ENCODE data around the gene ERRFI1. TPM values are rescaled to one million over a fixed set of nuclear protein-coding genes. Genes with fewer than 3 reads are reported as not detected.
A peak's percentile ranks its signal among the peaks of the same experiment; 100 is the strongest.

ERRFI1 gene
- total RNA-seq, 4 donors from 2014 or later = 26.4 to 96.8 (median 61.2) TPM

DNA sequence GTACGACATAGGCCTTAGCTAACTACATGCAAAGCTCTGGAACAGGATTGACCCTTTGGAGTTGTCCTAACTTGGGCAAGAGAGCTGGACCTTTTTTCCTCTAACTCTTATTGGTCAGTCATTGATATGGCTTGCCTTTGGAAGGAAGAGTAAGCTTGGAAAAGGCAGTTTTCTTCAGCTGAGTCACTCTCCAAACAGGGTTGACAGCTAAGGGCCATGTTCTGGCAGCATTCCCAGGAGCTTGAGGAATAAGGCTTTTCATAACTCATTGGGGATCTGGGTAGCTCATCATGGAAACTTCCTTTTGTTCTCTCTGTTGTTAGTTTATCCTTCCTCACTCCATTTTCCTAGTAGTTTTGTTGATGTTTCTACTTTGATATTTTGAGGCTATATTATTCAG is 14.5 kb upstream of the ERRFI1 start:
- no peaks in the 10 kb centered on the region for H3K4me1 ChIP-seq
- TF ChIP-seq, protein P1, sequence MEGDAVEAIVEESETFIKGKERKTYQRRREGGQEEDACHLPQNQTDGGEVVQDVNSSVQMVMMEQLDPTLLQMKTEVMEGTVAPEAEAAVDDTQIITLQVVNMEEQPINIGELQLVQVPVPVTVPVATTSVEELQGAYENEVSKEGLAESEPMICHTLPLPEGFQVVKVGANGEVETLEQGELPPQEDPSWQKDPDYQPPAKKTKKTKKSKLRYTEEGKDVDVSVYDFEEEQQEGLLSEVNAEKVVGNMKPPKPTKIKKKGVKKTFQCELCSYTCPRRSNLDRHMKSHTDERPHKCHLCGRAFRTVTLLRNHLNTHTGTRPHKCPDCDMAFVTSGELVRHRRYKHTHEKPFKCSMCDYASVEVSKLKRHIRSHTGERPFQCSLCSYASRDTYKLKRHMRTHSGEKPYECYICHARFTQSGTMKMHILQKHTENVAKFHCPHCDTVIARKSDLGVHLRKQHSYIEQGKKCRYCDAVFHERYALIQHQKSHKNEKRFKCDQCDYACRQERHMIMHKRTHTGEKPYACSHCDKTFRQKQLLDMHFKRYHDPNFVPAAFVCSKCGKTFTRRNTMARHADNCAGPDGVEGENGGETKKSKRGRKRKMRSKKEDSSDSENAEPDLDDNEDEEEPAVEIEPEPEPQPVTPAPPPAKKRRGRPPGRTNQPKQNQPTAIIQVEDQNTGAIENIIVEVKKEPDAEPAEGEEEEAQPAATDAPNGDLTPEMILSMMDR (IDR thresholded peaks at IDR 0.05) = no peak
- no peak for TF ChIP-seq POLR2A (IDR thresholded peaks at IDR 0.05)
- peak in 1 of 3 donors; percentile 86 for DNase-seq
- H3K36me3 ChIP-seq = no peaks in the 10 kb centered on the region
- no peaks in the 10 kb centered on the region for H3K27me3 ChIP-seq
- no peaks in the 10 kb centered on the region for H3K9me3 ChIP-seq
- H3K27ac ChIP-seq = peak overlapping the region in 2 of 4 donors; percentile 7 to 29
- H3K4me3 ChIP-seq = no peak overlapping the region

DNA sequence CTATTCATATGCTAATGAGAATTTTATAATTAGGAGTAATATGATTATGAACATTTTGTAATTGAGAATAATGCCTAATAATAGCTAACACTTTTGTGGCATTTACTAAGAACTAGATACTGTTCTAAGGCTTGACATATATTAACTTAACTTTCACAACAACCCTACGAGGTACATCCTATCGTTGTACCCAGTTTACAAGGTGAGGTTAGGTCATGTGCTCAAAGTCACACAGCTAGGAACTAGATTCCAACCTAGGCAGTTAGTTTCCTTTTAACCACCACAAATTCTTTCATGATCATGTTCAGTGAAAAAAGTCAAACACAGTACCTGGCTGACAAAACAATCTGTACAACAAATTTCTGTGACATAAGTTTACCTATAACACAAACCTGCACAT is 13.0 kb upstream of the ERRFI1 start:
- no peak for DNase-seq
- no peaks in the 10 kb centered on the region for H3K27me3 ChIP-seq
- H3K4me1 ChIP-seq = no peaks in the 10 kb centered on the region
- no peaks in the 10 kb centered on the region for H3K36me3 ChIP-seq
- no peak overlapping the region for H3K4me3 ChIP-seq
- no peaks in the 10 kb centered on the region for H3K9me3 ChIP-seq
- TF ChIP-seq POLR2A (IDR thresholded peaks at IDR 0.05) = no peak
- TF ChIP-seq, protein P1 (IDR thresholded peaks at IDR 0.05) = no peak
- no peak overlapping the region for H3K27ac ChIP-seq

DNA sequence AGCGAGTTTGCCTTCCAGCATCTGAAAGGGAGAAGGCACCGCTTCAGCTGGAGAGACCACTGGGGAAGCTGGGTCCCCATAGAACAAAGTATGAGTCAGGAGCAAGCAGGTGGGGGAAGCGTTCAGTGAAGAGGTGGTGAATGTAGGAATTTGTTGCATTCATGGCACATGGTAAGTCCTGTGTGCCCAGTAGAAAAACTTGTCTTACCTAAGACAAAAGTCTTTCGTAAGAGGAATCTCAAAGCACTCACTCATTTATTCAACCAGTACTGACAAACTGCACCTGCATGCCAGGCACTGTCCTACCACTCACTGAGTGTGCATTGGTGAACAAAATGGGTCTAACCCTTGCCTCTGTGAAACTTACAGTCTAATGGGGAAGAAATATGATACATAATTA is 9.2 kb upstream of the ERRFI1 start:
- Histone ChIP-seq H3K4me3 (no peak overlapping the region), H3K27ac (no peak overlapping the region), H3K9me3 (no peaks in the 10 kb centered on the region), H3K36me3 (no peaks in the 10 kb centered on the region), H3K27me3 (no peaks in the 10 kb centered on the region), H3K4me1 (no peaks in the 10 kb centered on the region)
- TF ChIP-seq POLR2A (IDR thresholded peaks at IDR 0.05) = no peak
- TF ChIP-seq, protein P1 (IDR thresholded peaks at IDR 0.05) = no peak
- no peak for DNase-seq

DNA sequence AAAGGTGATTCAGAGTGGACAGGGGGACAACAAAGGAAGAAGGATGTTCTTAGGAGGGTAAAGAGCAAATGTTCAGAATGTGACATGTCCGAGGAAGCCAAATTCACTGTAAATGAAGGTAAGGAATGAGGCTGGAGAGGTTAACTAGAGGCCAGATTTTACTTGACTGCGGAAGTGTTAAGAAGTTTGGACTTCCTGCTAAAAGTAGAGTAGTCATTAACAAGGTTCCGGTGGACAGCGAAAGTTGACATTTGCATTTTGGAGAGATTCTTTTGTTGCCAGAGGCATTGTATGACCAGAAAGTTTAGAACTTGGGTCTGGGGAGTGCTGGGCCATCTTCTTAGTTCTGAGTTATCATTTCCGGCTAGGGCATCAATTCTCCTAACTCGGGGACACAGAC is 7.2 kb upstream of the ERRFI1 start:
- Histone ChIP-seq H3K36me3 (no peaks in the 10 kb centered on the region), H3K4me3 (no peak overlapping the region), H3K27me3 (no peaks in the 10 kb centered on the region), H3K9me3 (no peaks in the 10 kb centered on the region), H3K27ac (no peak overlapping the region), H3K4me1 (peaks cover 0 to 3% (median 1%) of the 10 kb centered on the region in 4 donors)
- TF ChIP-seq, protein P1 (IDR thresholded peaks at IDR 0.05) = no peak
- TF ChIP-seq POLR2A (IDR thresholded peaks at IDR 0.05) = no peak
- DNase-seq = no peak

DNA sequence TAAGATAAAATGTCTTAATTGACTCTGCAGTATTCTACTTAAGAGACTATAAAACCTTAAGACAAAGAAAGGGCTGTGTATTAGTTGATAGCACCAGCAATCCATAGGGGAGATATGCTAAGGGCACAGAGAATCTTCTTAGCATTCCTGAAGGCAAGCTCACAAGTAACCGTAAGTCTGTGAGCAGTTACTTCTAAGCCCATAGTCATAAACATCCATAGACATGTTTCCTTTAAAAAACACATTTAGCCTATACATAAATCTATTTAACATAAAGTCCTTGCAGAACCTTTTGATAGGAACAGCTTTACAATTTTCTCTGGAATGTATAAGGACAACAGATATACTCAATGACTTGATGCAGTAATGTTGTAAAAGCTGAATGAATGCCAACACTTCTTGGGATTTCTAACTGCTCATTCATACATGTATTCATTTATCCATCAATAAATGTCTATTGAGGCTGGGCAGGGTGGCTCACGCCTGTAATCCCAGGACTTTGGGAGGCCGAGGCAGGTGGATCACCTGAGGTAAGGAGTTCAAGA is 6.3 kb upstream of the ERRFI1 start:
- DNase-seq = no peak
- H3K9me3 ChIP-seq = no peaks in the 10 kb centered on the region
- TF ChIP-seq, protein P1 (IDR thresholded peaks at IDR 0.05) = no peak
- TF ChIP-seq POLR2A (IDR thresholded peaks at IDR 0.05) = no peak
- no peaks in the 10 kb centered on the region for H3K27me3 ChIP-seq
- H3K36me3 ChIP-seq = no peaks in the 10 kb centered on the region
- no peak overlapping the region for H3K4me3 ChIP-seq
- no peak overlapping the region for H3K27ac ChIP-seq
- H3K4me1 ChIP-seq = peaks cover 0 to 12% (median 3%) of the 10 kb centered on the region in 4 donors
